Measurements from ENCODE around the gene FBLL1. TPM values are rescaled to one million over a fixed set of nuclear protein-coding genes. Genes with fewer than 3 reads are reported as not detected.

Gene FBLL1
- total RNA-seq, 1 experiment from 2014 or later: 7.5 TPM

DNA sequence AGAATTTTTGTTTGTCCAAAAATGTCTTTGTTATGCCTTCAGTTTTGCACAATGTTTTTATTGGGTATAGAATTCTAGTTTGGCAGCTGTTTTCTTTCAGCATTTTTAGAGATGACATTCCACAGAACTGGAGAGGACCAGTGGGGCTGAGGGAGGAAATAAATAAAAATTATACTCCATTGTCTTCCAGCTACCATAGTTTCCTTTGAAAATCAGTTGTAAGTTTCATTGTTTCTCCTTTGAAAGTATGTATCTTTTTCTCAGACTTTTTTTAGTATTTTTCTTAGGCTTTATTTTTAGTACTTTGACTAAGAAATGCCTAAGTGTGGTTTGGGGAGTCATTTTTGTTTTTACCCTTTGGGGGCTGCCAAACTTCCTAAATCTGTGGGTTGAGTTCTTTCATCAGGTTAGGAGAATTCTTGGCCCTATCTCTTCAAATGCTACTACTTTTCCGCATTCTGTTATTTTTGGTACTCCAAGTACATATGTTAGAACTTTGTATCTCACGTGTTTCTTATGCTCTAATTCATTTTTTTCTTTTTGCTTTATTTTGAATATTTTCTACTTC is 15.2 kb upstream of the FBLL1 start:
- intact Hi-C loops (cut with micrococcal nuclease; ENCODE audit: unreplicated experiment) (no loop called here), in situ Hi-C loops (cut with HindIII; ENCODE audit: low pct_unique_long_range_greater_than_20kb, low sequenced_read_pairs) (no loop called here)
- peaks cover 6% of the 10 kb centered on the region; the same call in 1 of the 2 replicates for H3K9me3 ChIP-seq (ENCODE audit: control insufficient read depth, insufficient read depth, low read depth, low read length)
- ChIA-PET CTCF (interaction anchor here (0.5 kb wide), 1 partner anchor 433 kb away, joined by 4 read pairs; no protein-coding TSS in a partner anchor), POLR2A (no interaction called here)
- H3K27ac ChIP-seq (ENCODE audit: low read length): no peak overlapping the region
- ATAC-seq: no peak
- H3K36me3 ChIP-seq (ENCODE audit: control insufficient read depth, insufficient read depth, low read length): peaks cover 50% of the 10 kb centered on the region
- H3K4me1 ChIP-seq (ENCODE audit: control insufficient read depth, insufficient read depth, low read length): no peaks in the 10 kb centered on the region
- TF ChIP-seq TCF7L2 (IDR thresholded peaks at IDR 0.05; ENCODE audit: low read depth, low read length) (no peak), POLR2AphosphoS5 (IDR thresholded peaks at IDR 0.05; ENCODE audit: low read depth, low read length) (no peak), SIN3A (IDR thresholded peaks at IDR 0.05; ENCODE audit: borderline replicate concordance, insufficient read depth, low read depth, low read length) (no peak)
- TF ChIP-seq, protein P1, sequence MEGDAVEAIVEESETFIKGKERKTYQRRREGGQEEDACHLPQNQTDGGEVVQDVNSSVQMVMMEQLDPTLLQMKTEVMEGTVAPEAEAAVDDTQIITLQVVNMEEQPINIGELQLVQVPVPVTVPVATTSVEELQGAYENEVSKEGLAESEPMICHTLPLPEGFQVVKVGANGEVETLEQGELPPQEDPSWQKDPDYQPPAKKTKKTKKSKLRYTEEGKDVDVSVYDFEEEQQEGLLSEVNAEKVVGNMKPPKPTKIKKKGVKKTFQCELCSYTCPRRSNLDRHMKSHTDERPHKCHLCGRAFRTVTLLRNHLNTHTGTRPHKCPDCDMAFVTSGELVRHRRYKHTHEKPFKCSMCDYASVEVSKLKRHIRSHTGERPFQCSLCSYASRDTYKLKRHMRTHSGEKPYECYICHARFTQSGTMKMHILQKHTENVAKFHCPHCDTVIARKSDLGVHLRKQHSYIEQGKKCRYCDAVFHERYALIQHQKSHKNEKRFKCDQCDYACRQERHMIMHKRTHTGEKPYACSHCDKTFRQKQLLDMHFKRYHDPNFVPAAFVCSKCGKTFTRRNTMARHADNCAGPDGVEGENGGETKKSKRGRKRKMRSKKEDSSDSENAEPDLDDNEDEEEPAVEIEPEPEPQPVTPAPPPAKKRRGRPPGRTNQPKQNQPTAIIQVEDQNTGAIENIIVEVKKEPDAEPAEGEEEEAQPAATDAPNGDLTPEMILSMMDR (IDR thresholded peaks at IDR 0.05): no peak
- TF ChIP-seq, protein P2, sequence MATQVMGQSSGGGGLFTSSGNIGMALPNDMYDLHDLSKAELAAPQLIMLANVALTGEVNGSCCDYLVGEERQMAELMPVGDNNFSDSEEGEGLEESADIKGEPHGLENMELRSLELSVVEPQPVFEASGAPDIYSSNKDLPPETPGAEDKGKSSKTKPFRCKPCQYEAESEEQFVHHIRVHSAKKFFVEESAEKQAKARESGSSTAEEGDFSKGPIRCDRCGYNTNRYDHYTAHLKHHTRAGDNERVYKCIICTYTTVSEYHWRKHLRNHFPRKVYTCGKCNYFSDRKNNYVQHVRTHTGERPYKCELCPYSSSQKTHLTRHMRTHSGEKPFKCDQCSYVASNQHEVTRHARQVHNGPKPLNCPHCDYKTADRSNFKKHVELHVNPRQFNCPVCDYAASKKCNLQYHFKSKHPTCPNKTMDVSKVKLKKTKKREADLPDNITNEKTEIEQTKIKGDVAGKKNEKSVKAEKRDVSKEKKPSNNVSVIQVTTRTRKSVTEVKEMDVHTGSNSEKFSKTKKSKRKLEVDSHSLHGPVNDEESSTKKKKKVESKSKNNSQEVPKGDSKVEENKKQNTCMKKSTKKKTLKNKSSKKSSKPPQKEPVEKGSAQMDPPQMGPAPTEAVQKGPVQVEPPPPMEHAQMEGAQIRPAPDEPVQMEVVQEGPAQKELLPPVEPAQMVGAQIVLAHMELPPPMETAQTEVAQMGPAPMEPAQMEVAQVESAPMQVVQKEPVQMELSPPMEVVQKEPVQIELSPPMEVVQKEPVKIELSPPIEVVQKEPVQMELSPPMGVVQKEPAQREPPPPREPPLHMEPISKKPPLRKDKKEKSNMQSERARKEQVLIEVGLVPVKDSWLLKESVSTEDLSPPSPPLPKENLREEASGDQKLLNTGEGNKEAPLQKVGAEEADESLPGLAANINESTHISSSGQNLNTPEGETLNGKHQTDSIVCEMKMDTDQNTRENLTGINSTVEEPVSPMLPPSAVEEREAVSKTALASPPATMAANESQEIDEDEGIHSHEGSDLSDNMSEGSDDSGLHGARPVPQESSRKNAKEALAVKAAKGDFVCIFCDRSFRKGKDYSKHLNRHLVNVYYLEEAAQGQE (IDR thresholded peaks at IDR 0.05; ENCODE audit: insufficient read depth in 1 of 2, low read depth in 2 of 2, low read length in 1 of 2): no peak
- no peak for DNase-seq (ENCODE audit: low read depth, low spot score)
- BruUV-seq (replicated peaks): no TSS peak
- H3K4me3 ChIP-seq (ENCODE audit: low read depth in 2 of 2, low read length in 2 of 2): no peak overlapping the region
- no peaks in the 10 kb centered on the region for H3K27me3 ChIP-seq (ENCODE audit: control insufficient read depth, insufficient read depth, low read length)

DNA sequence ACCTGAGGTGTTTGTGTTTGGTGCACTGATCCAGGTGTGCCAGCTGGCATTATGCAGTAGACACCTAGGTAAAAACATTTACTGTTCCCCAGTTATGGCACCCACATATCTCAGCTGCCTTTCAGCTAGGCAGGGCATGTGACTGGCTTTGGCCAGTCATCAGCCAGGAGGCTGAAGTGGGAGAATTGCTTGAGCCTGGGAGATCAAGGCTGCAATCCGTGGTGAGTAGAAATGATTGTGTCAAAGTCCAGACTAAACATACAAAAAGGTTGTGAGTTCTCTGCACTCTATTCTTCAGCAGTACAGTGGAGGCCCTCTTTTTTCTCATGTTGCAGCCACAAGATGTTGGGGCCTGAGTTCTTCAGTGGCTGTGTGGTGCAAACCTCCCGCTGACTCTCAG is 3.2 kb upstream of the FBLL1 start:
- ChIA-PET POLR2A (interaction anchor here (0.6 kb wide), 1 partner anchor 14 kb away, joined by 3 read pairs; no protein-coding TSS in a partner anchor), CTCF (no interaction called here)
- intact Hi-C loops (cut with micrococcal nuclease; ENCODE audit: unreplicated experiment) (no loop called here), in situ Hi-C loops (cut with HindIII; ENCODE audit: low pct_unique_long_range_greater_than_20kb, low sequenced_read_pairs) (no loop called here)
- TF ChIP-seq, protein P2 (IDR thresholded peaks at IDR 0.05; ENCODE audit: insufficient read depth in 1 of 2, low read depth in 2 of 2, low read length in 1 of 2): no peak
- TF ChIP-seq, protein P1 (IDR thresholded peaks at IDR 0.05): no peak
- TF ChIP-seq SIN3A (IDR thresholded peaks at IDR 0.05; ENCODE audit: borderline replicate concordance, insufficient read depth, low read depth, low read length) (no peak), TCF7L2 (IDR thresholded peaks at IDR 0.05; ENCODE audit: low read depth, low read length) (no peak), POLR2AphosphoS5 (IDR thresholded peaks at IDR 0.05; ENCODE audit: low read depth, low read length) (no peak)
- no peak for DNase-seq (ENCODE audit: low read depth, low spot score)
- Histone ChIP-seq H3K4me1 (ENCODE audit: control insufficient read depth, insufficient read depth, low read length) (no peaks in the 10 kb centered on the region), H3K27ac (ENCODE audit: low read length) (no peak overlapping the region), H3K9me3 (ENCODE audit: control insufficient read depth, insufficient read depth, low read depth, low read length) (no peaks in the 10 kb centered on the region), H3K36me3 (ENCODE audit: control insufficient read depth, insufficient read depth, low read length) (no peaks in the 10 kb centered on the region), H3K27me3 (ENCODE audit: control insufficient read depth, insufficient read depth, low read length) (no peaks in the 10 kb centered on the region), H3K4me3 (ENCODE audit: low read depth in 2 of 2, low read length in 2 of 2) (no peak overlapping the region)
- no TSS peak for BruUV-seq (replicated peaks)
- no peak for ATAC-seq

Measured in Panc1 (cell line).